Activated CD4-positive, alpha-beta T cell treated with anti-CD3 and anti-CD28 coated beads, Interleukin-2, amount 50 U/mL, for 48 hours (primary cell): Measurements from ENCODE around the gene PPP2R2C.

Source experiments
- DNase-seq, 2 experiments: peaks; one replicate each; pipeline ENCODE4 v3.0.0-alpha.2; 2020

PPP2R2C gene

GRCh38 chr4:6421397-6421796 lies 51.0 kb downstream of the PPP2R2C start:
- DNase-seq: no peak

- no peak for DNase-seq
These were observed 51.4 kb downstream of the PPP2R2C start for GRCh38 chr4:6420972-6421371.

GRCh38 chr4:6420036-6420435 lies 52.4 kb downstream of the PPP2R2C start:
- no peak for DNase-seq

DNA sequence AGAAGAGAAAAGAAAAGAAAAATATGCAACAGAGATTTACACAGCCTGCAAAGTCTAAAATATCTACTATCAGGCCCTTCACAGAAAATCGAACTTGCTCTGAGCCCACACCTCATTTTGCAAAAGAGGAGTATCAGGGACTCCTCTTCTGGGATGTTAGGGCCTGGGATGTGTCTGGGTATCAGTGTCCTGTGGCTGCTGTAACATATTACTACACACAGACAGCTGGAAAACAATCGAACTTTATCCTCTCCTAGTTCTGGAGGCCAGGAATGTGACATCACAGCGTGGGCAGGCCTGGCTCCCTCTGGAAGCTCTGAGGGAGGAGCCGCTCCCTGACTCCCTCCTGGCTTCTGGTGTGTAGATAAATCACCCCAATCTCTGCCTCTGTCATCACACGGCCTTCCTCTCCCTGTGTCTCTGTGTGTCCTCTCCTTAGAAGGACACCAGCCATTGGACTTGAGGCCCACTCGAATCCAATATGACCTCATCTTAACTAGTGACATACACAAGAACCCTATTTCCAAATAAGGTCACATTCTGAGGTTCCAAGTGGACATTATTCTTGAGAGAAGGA lies 52.9 kb downstream of the PPP2R2C start:
- no peak for DNase-seq

GRCh38 chr4:6418193-6418755 lies 54.1 kb downstream of the PPP2R2C start:
- DNase-seq: no peak

DNA sequence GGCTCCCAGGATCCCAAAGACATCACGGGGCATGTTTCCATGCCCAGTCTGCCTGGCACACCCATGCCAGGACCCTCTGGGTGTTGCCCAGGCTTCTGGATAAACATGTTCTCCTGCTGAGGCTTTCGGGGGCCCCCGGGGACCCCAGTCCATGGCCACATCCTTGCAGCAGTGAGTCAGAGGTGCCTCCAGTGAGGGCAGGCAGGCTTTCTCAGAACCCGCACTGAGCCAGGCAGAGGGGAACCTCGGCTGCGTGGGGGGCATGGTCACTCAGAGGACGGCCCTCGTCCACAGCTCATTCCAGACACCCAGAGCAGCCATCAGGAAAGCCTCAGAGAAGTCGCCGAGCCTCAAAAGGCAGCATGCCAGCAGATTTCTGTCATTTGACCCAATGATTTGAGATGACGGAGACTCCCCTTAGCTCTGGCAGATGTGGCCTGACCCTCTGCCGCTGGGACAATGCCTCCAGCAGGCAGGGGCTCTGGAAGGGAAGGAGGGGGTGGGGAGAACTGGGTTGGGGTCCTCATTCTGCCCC lies 54.8 kb downstream of the PPP2R2C start:
- no peak for DNase-seq

- DNase-seq: no peak
These were observed 55.7 kb downstream of the PPP2R2C start for GRCh38 chr4:6416518-6417286.

GRCh38 chr4:6415031-6415705 lies 57.2 kb downstream of the PPP2R2C start:
- DNase-seq: no peak

DNA sequence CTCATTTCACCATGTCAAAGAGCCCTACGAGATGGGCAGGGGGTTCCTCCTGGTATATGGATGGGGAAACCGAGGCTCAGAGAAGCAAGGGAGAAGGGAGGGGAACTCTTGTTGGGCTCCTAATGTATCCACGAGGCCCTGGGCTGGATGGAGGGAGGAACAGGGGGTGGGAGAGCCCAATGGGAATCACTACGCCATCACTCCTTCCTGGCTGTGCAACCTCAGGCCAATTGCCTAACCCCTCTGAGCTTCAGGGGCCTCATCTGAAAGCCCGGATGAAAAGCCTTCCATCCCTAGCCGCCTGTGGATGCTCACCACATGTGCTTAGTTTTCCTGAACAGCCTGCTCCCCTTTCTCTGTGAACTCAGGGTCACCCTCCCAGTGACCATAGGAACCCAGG lies 57.8 kb downstream of the PPP2R2C start:
- no peak for DNase-seq

GRCh38 chr4:6410664-6411063 lies 61.8 kb downstream of the PPP2R2C start:
- no peak for DNase-seq

DNA sequence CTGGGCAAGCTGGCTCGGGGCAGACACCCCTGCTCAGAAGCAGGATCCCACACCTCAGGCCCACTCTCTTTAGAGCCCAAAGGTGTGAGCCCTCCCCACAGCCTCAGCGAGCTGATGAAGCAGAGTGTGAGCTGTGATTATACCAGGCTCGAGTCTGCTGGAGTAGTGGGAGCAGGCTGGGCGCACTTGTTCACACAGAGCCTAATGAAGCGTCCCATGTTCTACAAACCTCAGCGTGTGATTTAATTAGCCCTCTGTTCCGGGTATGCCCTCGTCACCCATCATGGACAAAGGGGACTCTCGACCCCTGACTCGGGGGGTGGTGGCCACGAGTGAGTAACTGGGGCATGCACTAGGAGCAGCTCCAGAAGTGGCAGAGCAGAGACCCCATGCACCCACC lies 62.3 kb downstream of the PPP2R2C start:
- no peak for DNase-seq

DNA sequence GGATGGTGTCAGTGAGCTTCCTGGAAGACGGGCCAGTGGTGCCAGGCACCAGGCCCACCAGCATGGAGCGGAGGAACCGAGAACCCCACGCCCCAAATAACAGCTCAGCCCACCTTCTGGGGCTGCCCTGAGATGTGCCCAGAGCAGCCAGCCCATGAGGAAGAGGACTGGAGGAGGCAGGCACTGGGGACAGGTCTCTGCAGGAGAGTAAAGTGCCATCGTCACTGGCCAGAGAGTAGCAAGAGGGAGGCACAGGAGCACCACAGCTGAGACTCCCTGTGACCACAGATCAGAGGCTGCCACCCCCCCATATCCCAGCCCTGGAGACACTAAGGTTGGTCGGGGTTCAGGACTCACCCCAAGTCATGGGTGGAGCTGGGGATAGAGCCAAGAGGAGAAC lies 63.0 kb downstream of the PPP2R2C start:
- DNase-seq: no peak

DNA sequence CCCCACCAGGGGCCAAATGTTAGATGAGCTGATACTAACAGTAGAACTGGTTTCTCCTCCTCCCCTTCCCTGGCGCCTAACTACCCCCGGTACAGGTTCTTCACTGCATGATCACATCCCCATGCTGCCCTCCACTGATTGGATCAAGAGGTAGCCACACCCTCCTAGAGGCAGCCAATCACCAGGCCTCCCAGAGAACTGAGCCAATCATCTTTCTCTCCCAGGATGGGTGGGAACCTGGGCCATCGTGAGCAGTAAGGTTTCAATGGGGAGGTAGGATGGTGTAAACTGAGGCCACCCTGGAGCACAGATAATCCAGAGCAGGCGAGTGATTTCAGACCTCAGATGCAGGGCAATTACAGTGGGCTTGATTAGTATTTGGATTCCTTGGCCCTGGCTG lies 64.2 kb downstream of the PPP2R2C start:
- DNase-seq: no peak

- DNase-seq: no peak
These were observed 67.1 kb downstream of the PPP2R2C start for GRCh38 chr4:6405397-6405706.

GRCh38 chr4:6404611-6405396 lies 67.6 kb downstream of the PPP2R2C start:
- DNase-seq: no peak

- DNase-seq: no peak
These were observed 69.1 kb downstream of the PPP2R2C start for GRCh38 chr4:6403400-6403685.

GRCh38 chr4:6402566-6403399 lies 69.6 kb downstream of the PPP2R2C start:
- DNase-seq: no peak

- no peak for DNase-seq
These were observed 70.6 kb downstream of the PPP2R2C start for GRCh38 chr4:6401797-6402196.

DNA sequence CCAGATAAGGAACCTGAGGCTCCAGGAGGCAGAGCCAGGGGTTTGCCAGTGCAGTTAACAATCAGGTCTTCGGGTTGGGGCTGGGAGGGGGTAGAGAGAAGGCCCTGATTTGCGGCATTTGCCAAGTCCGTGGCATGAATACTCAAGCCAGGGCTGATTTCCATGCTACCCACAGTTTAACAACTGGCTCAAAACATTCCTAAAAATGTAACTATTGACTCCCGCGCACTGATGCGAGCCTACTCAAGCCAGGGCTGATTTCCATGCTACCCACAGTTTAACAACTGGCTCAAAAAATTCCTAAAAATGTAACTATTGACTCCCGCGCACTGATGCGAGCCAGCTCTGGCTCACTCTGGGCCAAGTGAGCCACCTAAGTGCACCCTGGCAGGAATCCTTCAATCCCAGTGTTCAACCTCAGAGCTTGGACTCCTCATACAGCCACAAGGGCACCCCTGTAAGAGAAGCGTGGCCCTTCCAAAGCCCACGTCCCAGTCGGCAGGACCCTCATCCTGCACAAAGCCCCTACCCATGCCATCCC lies 75.6 kb downstream of the PPP2R2C start:
- DNase-seq: no peak

DNA sequence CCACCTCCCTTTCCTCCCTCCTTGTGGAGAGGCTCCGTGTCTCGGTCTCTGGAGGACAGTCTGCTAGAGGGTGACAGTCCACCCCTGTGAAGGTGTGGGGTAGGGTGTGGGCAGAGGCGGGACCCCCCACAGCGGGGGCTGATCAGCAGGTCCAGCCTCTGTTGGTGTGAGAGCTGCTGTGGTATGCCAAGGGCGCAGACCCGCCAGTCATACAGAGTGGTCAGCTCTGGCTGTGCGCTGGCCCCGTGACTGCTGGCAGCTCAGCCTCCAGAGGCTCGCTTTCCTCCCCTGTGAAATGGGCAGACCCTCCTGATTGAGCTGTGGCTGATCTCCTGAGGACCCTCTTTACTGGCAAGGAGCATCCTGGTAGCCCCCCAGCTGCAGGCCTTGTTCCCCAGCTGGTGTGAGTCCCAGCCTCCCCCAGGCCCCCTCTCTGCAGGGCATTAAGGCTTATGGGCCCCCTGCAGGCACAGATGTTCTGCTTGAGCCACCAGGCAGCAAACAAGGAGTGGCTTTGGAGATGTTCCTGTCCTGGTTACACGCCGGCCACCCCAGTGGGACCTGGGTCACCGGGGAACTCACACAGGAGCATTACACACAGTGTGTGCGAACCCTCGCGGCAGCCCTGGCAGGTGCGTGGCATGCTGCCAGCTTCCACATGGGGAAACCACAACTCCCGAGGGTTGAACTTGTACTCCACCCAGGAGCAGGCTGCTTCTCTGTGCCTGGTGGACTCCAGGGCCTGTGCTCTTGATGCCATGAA lies 76.8 kb downstream of the PPP2R2C start:
- DNase-seq: no peak

- DNase-seq: no peak
These were observed 77.7 kb downstream of the PPP2R2C start for GRCh38 chr4:6394671-6395081.
